ENCODE results near the gene LHFPL3. TPM values are rescaled to one million over a fixed set of nuclear protein-coding genes. Genes with fewer than 3 reads are reported as not detected.

Gene LHFPL3
- total and polyA plus RNA-seq, 2 experiments from 2014 or later: not detected

GRCh38 chr7:104857458-104858425 is 529.3 kb downstream of the LHFPL3 start:
- Histone ChIP-seq H3K9me3 (ENCODE audit: low read depth) (no peaks in the 10 kb centered on the region), H3K4me3 (no peak overlapping the region), H3K27ac (no peak overlapping the region), H3K27me3 (no peaks in the 10 kb centered on the region), H3K36me3 (no peaks in the 10 kb centered on the region), H3K4me1 (ENCODE audit: low read depth) (peaks cover 12% of the 10 kb centered on the region)
- DNase-seq (ENCODE audit: low read depth in 1 of 2, low spot score in 1 of 2): no peak
- TF ChIP-seq, protein P1, sequence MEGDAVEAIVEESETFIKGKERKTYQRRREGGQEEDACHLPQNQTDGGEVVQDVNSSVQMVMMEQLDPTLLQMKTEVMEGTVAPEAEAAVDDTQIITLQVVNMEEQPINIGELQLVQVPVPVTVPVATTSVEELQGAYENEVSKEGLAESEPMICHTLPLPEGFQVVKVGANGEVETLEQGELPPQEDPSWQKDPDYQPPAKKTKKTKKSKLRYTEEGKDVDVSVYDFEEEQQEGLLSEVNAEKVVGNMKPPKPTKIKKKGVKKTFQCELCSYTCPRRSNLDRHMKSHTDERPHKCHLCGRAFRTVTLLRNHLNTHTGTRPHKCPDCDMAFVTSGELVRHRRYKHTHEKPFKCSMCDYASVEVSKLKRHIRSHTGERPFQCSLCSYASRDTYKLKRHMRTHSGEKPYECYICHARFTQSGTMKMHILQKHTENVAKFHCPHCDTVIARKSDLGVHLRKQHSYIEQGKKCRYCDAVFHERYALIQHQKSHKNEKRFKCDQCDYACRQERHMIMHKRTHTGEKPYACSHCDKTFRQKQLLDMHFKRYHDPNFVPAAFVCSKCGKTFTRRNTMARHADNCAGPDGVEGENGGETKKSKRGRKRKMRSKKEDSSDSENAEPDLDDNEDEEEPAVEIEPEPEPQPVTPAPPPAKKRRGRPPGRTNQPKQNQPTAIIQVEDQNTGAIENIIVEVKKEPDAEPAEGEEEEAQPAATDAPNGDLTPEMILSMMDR (IDR thresholded peaks at IDR 0.05; ENCODE audit: low read depth, low read length): no peak

GRCh38 chr7:104859754-104860426 is 531.5 kb downstream of the LHFPL3 start:
- H3K4me1 ChIP-seq (ENCODE audit: low read depth): peaks cover 12% of the 10 kb centered on the region
- DNase-seq (ENCODE audit: low read depth in 1 of 2, low spot score in 1 of 2): no peak
- TF ChIP-seq, protein P1 (IDR thresholded peaks at IDR 0.05; ENCODE audit: low read depth, low read length): no peak
- H3K27me3 ChIP-seq: no peaks in the 10 kb centered on the region
- no peak overlapping the region for H3K4me3 ChIP-seq
- no peaks in the 10 kb centered on the region for H3K36me3 ChIP-seq
- H3K27ac ChIP-seq: no peak overlapping the region
- H3K9me3 ChIP-seq (ENCODE audit: low read depth): no peaks in the 10 kb centered on the region

DNA sequence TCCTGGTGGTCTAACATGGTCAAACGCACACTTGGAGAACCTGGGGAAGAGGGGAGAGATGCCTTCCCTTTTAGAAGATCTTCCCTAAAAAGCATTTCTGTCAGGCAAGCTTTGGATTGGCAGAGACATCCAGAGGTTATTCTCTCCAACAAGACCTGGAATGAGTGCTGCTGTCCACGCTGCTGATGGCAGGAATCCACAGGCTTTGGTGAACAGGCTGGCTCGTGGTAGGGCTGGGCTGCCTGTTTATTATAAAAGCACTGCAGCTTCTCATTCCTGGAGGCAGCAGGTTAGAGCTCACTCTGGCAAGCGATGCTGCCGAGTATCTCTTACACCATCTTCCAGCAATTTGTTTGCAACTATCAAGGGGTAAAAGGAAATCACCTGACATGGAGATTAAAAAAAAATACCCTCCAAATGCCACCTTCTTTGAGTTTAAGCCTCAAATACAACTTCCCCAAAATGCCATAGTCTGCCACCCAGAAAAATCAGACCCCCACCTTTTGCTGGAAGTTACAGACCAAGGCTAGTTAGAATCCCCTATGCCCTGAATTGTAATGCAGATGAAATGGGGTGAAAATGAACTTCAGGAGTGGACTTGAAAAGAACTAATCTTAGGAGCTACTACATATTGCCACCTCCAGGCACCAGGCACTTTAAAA is 533.5 kb downstream of the LHFPL3 start:
- Histone ChIP-seq H3K27me3 (no peaks in the 10 kb centered on the region), H3K36me3 (no peaks in the 10 kb centered on the region), H3K4me3 (no peak overlapping the region), H3K27ac (no peak overlapping the region), H3K9me3 (ENCODE audit: low read depth) (no peaks in the 10 kb centered on the region), H3K4me1 (ENCODE audit: low read depth) (peaks cover 12% of the 10 kb centered on the region)
- TF ChIP-seq, protein P1 (IDR thresholded peaks at IDR 0.05; ENCODE audit: low read depth, low read length): no peak
- DNase-seq (ENCODE audit: low read depth in 1 of 2, low spot score in 1 of 2): peak in 1 of 2 donors; percentile 32

- TF ChIP-seq, protein P1 (IDR thresholded peaks at IDR 0.05; ENCODE audit: low read depth, low read length): peak; percentile 29
- peaks cover 12% of the 10 kb centered on the region for H3K4me1 ChIP-seq (ENCODE audit: low read depth)
- no peak overlapping the region for H3K27ac ChIP-seq
- no peaks in the 10 kb centered on the region for H3K9me3 ChIP-seq (ENCODE audit: low read depth)
- H3K36me3 ChIP-seq: no peaks in the 10 kb centered on the region
- no peak overlapping the region for H3K4me3 ChIP-seq
- DNase-seq (ENCODE audit: low read depth in 1 of 2, low spot score in 1 of 2): peak; percentile 15 to 45
- no peaks in the 10 kb centered on the region for H3K27me3 ChIP-seq
Observed at GRCh38 chr7:104862719-104863118, 534.3 kb downstream of the LHFPL3 start.

DNA sequence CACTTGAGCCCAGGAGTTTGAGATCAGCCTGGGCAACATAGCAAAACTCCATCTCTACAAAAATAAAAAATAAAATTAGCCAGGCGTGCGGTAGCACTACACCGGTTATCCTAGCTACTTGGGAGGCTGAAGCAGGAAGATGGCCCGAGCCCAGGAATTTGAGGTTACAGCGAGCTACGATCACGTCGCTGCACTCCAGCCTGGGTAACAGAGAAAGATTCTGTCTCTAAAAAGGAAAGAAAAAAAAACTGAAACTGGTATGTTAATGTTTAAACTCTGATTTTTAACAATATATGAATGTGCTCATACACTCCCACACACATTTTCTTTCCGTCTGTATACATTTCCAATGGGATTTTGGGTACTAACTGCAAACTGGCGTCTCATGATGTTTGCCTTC is 545.0 kb downstream of the LHFPL3 start:
- no peak overlapping the region for H3K4me3 ChIP-seq
- H3K27ac ChIP-seq: no peak overlapping the region
- TF ChIP-seq, protein P1 (IDR thresholded peaks at IDR 0.05; ENCODE audit: low read depth, low read length): no peak
- peak in 1 of 2 donors; percentile 49 for DNase-seq (ENCODE audit: low read depth in 1 of 2, low spot score in 1 of 2)
- no peaks in the 10 kb centered on the region for H3K9me3 ChIP-seq (ENCODE audit: low read depth)
- no peaks in the 10 kb centered on the region for H3K27me3 ChIP-seq
- H3K36me3 ChIP-seq: no peaks in the 10 kb centered on the region
- H3K4me1 ChIP-seq (ENCODE audit: low read depth): no peaks in the 10 kb centered on the region
